ENCODE results near the gene MST1R. TPM values are rescaled to one million over a fixed set of nuclear protein-coding genes. Genes with fewer than 3 reads are reported as not detected.

The MST1R gene
- total and polyA plus RNA-seq, 9 of the 15 experiments (the other 6 are each of a cell fraction or from before 2014, with no cell fraction given): 1.3 to 10.0 (median 3.8) TPM

DNA sequence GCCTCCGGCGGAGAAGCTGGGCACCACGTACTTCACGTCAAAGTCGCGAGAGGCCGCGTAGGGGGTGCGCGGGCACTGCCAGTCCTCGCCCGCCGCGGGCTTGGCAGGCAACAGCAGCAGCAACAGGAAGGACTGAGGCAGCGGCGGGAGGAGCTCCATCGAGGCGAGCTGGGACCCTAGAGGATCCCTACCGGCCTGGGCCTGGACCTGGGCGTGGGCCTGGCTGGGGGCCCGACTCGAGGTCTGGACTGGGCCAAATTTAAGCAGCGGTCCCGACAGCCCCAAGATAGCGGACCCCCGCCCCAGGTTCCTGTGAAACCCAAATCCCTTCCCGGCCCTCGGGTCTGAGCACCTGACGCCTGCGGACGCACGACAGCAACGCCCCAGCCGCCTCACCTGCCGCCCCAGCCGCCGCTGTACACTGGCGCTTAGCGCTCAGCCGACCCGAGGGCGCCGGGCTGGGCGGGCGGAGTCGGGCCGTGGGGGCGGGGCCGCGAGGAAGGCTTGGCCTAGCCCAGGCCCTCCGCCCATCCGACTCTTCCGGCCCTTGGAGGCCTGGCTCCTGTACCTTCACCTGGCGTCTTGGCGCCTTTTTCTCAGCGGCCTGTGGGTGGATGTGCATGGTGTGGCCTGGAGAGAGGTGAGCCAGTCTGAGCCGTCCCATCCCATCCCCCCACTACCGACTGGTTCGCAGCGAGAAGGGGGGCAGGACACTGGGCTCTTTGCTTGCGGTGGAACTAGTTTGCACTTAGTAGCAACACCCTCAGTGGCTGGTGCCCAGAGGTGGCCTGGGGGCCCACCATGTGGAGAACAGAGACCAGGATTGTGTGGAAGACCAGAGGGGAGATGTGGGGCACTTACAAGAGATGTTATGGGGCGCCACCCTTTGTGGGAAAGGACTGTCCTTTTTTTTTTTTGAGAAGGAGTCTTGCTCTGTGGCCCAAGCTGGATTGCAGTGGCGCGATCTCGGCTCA, at the start of gene MST1R (continued):
- TF ChIP-seq, protein P1, sequence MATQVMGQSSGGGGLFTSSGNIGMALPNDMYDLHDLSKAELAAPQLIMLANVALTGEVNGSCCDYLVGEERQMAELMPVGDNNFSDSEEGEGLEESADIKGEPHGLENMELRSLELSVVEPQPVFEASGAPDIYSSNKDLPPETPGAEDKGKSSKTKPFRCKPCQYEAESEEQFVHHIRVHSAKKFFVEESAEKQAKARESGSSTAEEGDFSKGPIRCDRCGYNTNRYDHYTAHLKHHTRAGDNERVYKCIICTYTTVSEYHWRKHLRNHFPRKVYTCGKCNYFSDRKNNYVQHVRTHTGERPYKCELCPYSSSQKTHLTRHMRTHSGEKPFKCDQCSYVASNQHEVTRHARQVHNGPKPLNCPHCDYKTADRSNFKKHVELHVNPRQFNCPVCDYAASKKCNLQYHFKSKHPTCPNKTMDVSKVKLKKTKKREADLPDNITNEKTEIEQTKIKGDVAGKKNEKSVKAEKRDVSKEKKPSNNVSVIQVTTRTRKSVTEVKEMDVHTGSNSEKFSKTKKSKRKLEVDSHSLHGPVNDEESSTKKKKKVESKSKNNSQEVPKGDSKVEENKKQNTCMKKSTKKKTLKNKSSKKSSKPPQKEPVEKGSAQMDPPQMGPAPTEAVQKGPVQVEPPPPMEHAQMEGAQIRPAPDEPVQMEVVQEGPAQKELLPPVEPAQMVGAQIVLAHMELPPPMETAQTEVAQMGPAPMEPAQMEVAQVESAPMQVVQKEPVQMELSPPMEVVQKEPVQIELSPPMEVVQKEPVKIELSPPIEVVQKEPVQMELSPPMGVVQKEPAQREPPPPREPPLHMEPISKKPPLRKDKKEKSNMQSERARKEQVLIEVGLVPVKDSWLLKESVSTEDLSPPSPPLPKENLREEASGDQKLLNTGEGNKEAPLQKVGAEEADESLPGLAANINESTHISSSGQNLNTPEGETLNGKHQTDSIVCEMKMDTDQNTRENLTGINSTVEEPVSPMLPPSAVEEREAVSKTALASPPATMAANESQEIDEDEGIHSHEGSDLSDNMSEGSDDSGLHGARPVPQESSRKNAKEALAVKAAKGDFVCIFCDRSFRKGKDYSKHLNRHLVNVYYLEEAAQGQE (IDR thresholded peaks at IDR 0.05; ENCODE audit: borderline replicate concordance): no peak
- TF ChIP-seq, protein P1 (CRISPR knock-in tag; IDR thresholded peaks at IDR 0.05; ENCODE audit: low read depth): no peak
- TF ChIP-seq ZKSCAN1 (IDR thresholded peaks at IDR 0.05; ENCODE audit: low read depth, low read length) (no peak), NFYB (IDR thresholded peaks at IDR 0.05; ENCODE audit: extremely low read depth, insufficient read length) (no peak), NCOA1 (IDR thresholded peaks at IDR 0.05; ENCODE audit: low read depth) (no peak), HLTF (IDR thresholded peaks at IDR 0.05) (no peak), KAT2B (IDR thresholded peaks at IDR 0.05; ENCODE audit: low read depth, low read length) (no peak), ZNF384 (IDR thresholded peaks at IDR 0.05; ENCODE audit: low read depth, low read length) (no peak), ZNF24 (IDR thresholded peaks at IDR 0.05) (no peak), BRCA1 (IDR thresholded peaks at IDR 0.05) (no peak), BRCA1 (CRISPR knock-in tag; IDR thresholded peaks at IDR 0.05) (no peak), NELFE (IDR thresholded peaks at IDR 0.05; ENCODE audit: insufficient read depth, insufficient read length) (no peak), YY1 (IDR thresholded peaks at IDR 0.05; ENCODE audit: borderline replicate concordance in 1 of 3, control insufficient read depth in 1 of 3, extremely low read depth in 1 of 3, insufficient read depth in 3 of 3, insufficient read length in 1 of 3, insufficient replicate concordance in 2 of 3, low read depth in 1 of 3, low read length in 2 of 3) (peak in 1 of 3 experiments; percentile 52), SNIP1 (IDR thresholded peaks at IDR 0.05; ENCODE audit: low read depth) (no peak)
- TF ChIP-seq, protein P2, sequence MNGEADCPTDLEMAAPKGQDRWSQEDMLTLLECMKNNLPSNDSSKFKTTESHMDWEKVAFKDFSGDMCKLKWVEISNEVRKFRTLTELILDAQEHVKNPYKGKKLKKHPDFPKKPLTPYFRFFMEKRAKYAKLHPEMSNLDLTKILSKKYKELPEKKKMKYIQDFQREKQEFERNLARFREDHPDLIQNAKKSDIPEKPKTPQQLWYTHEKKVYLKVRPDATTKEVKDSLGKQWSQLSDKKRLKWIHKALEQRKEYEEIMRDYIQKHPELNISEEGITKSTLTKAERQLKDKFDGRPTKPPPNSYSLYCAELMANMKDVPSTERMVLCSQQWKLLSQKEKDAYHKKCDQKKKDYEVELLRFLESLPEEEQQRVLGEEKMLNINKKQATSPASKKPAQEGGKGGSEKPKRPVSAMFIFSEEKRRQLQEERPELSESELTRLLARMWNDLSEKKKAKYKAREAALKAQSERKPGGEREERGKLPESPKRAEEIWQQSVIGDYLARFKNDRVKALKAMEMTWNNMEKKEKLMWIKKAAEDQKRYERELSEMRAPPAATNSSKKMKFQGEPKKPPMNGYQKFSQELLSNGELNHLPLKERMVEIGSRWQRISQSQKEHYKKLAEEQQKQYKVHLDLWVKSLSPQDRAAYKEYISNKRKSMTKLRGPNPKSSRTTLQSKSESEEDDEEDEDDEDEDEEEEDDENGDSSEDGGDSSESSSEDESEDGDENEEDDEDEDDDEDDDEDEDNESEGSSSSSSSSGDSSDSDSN (IDR thresholded peaks at IDR 0.05; ENCODE audit: borderline replicate concordance in 1 of 2, low read depth in 2 of 2, low read length in 2 of 2): no peak
- TF ChIP-seq, protein P3, sequence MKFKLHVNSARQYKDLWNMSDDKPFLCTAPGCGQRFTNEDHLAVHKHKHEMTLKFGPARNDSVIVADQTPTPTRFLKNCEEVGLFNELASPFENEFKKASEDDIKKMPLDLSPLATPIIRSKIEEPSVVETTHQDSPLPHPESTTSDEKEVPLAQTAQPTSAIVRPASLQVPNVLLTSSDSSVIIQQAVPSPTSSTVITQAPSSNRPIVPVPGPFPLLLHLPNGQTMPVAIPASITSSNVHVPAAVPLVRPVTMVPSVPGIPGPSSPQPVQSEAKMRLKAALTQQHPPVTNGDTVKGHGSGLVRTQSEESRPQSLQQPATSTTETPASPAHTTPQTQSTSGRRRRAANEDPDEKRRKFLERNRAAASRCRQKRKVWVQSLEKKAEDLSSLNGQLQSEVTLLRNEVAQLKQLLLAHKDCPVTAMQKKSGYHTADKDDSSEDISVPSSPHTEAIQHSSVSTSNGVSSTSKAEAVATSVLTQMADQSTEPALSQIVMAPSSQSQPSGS (CRISPR knock-in tag; IDR thresholded peaks at IDR 0.05): no peak
